ENCODE measurements around the gene COA8.

Gene COA8

GRCh38 chr14:103611215-103611614 is 48.5 kb downstream of the COA8 start:
- ChIA-PET POLR2A (no interaction called here), CTCF (interaction anchor here (1.4 kb wide), 1 partner anchor 17 kb away, joined by 4 read pairs; no protein-coding TSS in a partner anchor)
- H3K4me3 ChIP-seq (ENCODE audit: control insufficient read depth in 1 of 7, extremely low read depth in 1 of 7, insufficient read depth in 4 of 7, low read depth in 2 of 7, low read length in 6 of 7) = no peak overlapping the region
- no peaks in the 10 kb centered on the region for H3K36me3 ChIP-seq (ENCODE audit: control insufficient read depth in 4 of 4, insufficient read depth in 4 of 4, low read length in 3 of 4)
- no peak for DNase-seq
- H3K27ac ChIP-seq (ENCODE audit: insufficient read depth in 1 of 2, low read depth in 1 of 2, low read length in 2 of 2, poor library complexity in 1 of 2, severe bottlenecking in 2 of 2) = no peak overlapping the region
- 100% methylated on average over 1 of the region's 2 CpGs for WGBS (ENCODE audit: insufficient coverage)
- H3K27me3 ChIP-seq (replicated peaks in 2 of 5; ENCODE audit: control insufficient read depth in 4 of 5, insufficient read depth in 5 of 5, low read length in 4 of 5) = peaks cover 0 to 12% (median 0%) of the 10 kb centered on the region in 5 experiments
- peaks cover 0 to 24% (median 23%) of the 10 kb centered on the region in 4 experiments for H3K4me1 ChIP-seq (ENCODE audit: control extremely low read depth in 1 of 4, control insufficient read depth in 4 of 4, insufficient read depth in 4 of 4, low read length in 3 of 4)
- H3K9me3 ChIP-seq (ENCODE audit: control extremely low read depth in 1 of 5, control insufficient read depth in 4 of 5, insufficient read depth in 2 of 5, low read depth in 1 of 5, low read length in 4 of 5) = peaks cover 0 to 7% (median 5%) of the 10 kb centered on the region in 5 experiments

GRCh38 chr14:103613517-103613916 is 50.8 kb downstream of the COA8 start:
- DNase-seq = no peak
- ChIA-PET POLR2A (no interaction called here), CTCF (no interaction called here)
- Histone ChIP-seq H3K27me3 (replicated peaks in 2 of 5; ENCODE audit: control insufficient read depth in 4 of 5, insufficient read depth in 5 of 5, low read length in 4 of 5) (peaks cover 0 to 5% (median 0%) of the 10 kb centered on the region in 5 experiments), H3K27ac (ENCODE audit: insufficient read depth in 1 of 2, low read depth in 1 of 2, low read length in 2 of 2, poor library complexity in 1 of 2, severe bottlenecking in 2 of 2) (no peak overlapping the region), H3K4me1 (ENCODE audit: control extremely low read depth in 1 of 4, control insufficient read depth in 4 of 4, insufficient read depth in 4 of 4, low read length in 3 of 4) (peaks cover 0 to 2% (median 1%) of the 10 kb centered on the region in 4 experiments), H3K36me3 (ENCODE audit: control insufficient read depth in 4 of 4, insufficient read depth in 4 of 4, low read length in 3 of 4) (no peaks in the 10 kb centered on the region), H3K4me3 (ENCODE audit: control insufficient read depth in 1 of 7, extremely low read depth in 1 of 7, insufficient read depth in 4 of 7, low read depth in 2 of 7, low read length in 6 of 7) (no peak overlapping the region), H3K9me3 (ENCODE audit: control extremely low read depth in 1 of 5, control insufficient read depth in 4 of 5, insufficient read depth in 2 of 5, low read depth in 1 of 5, low read length in 4 of 5) (peaks cover 0 to 7% (median 5%) of the 10 kb centered on the region in 5 experiments)
- 80% methylated on average over 3 of the region's 4 CpGs for WGBS (ENCODE audit: insufficient coverage)

GRCh38 chr14:103616635-103617300 is 54.0 kb downstream of the COA8 start:
- CTCF ChIA-PET = interaction anchor here (0.8 kb wide), 1 partner anchor 13 kb away, joined by 3 read pairs; no protein-coding TSS in a partner anchor

GRCh38 chr14:103619057-103619456 is 56.3 kb downstream of the COA8 start:
- Histone ChIP-seq H3K36me3 (ENCODE audit: control insufficient read depth in 4 of 4, insufficient read depth in 4 of 4, low read length in 3 of 4) (no peaks in the 10 kb centered on the region), H3K27ac (ENCODE audit: insufficient read depth in 1 of 2, low read depth in 1 of 2, low read length in 2 of 2, poor library complexity in 1 of 2, severe bottlenecking in 2 of 2) (no peak overlapping the region), H3K27me3 (replicated peaks in 2 of 5; ENCODE audit: control insufficient read depth in 4 of 5, insufficient read depth in 5 of 5, low read length in 4 of 5) (no peaks in the 10 kb centered on the region), H3K9me3 (ENCODE audit: control extremely low read depth in 1 of 5, control insufficient read depth in 4 of 5, insufficient read depth in 2 of 5, low read depth in 1 of 5, low read length in 4 of 5) (no peaks in the 10 kb centered on the region), H3K4me3 (ENCODE audit: control insufficient read depth in 1 of 7, extremely low read depth in 1 of 7, insufficient read depth in 4 of 7, low read depth in 2 of 7, low read length in 6 of 7) (no peak overlapping the region), H3K4me1 (ENCODE audit: control extremely low read depth in 1 of 4, control insufficient read depth in 4 of 4, insufficient read depth in 4 of 4, low read length in 3 of 4) (peaks cover 0 to 6% (median 4%) of the 10 kb centered on the region in 4 experiments)
- ChIA-PET POLR2A (no interaction called here), CTCF (interaction anchor here (0.6 to 1.5 kb wide), 3 partner anchors 10 to 42 kb away, joined by 3 to 5 read pairs (median 4); no protein-coding TSS in a partner anchor)
- 100% methylated on average over 4 of the region's 5 CpGs for WGBS (ENCODE audit: insufficient coverage)
- DNase-seq = no peak

More at GRCh38 chr14:103616635-103617300, 54.0 kb downstream of the COA8 start:
- no peaks in the 10 kb centered on the region for H3K27me3 ChIP-seq (replicated peaks in 2 of 5; ENCODE audit: control insufficient read depth in 4 of 5, insufficient read depth in 5 of 5, low read length in 4 of 5)
- POLR2A ChIA-PET = no interaction called here
- H3K9me3 ChIP-seq (ENCODE audit: control extremely low read depth in 1 of 5, control insufficient read depth in 4 of 5, insufficient read depth in 2 of 5, low read depth in 1 of 5, low read length in 4 of 5) = no peaks in the 10 kb centered on the region
- H3K4me1 ChIP-seq (ENCODE audit: control extremely low read depth in 1 of 4, control insufficient read depth in 4 of 4, insufficient read depth in 4 of 4, low read length in 3 of 4) = no peaks in the 10 kb centered on the region
- no peak overlapping the region for H3K27ac ChIP-seq (ENCODE audit: insufficient read depth in 1 of 2, low read depth in 1 of 2, low read length in 2 of 2, poor library complexity in 1 of 2, severe bottlenecking in 2 of 2)
- no peaks in the 10 kb centered on the region for H3K36me3 ChIP-seq (ENCODE audit: control insufficient read depth in 4 of 4, insufficient read depth in 4 of 4, low read length in 3 of 4)
- WGBS (ENCODE audit: insufficient coverage) = 81% methylated on average over 6 of the region's 17 CpGs
- no peak for DNase-seq
- no peak overlapping the region for H3K4me3 ChIP-seq (ENCODE audit: control insufficient read depth in 1 of 7, extremely low read depth in 1 of 7, insufficient read depth in 4 of 7, low read depth in 2 of 7, low read length in 6 of 7)

GRCh38 chr14:103621860-103622259 is 59.1 kb downstream of the COA8 start:
- peaks cover 0 to 27% (median 19%) of the 10 kb centered on the region in 4 experiments for H3K4me1 ChIP-seq (ENCODE audit: control extremely low read depth in 1 of 4, control insufficient read depth in 4 of 4, insufficient read depth in 4 of 4, low read length in 3 of 4)
- no peak overlapping the region for H3K27ac ChIP-seq (ENCODE audit: insufficient read depth in 1 of 2, low read depth in 1 of 2, low read length in 2 of 2, poor library complexity in 1 of 2, severe bottlenecking in 2 of 2)
- ChIA-PET CTCF (no interaction called here), POLR2A (no interaction called here)
- 86% methylated on average over 3 of the region's 5 CpGs for WGBS (ENCODE audit: insufficient coverage)
- DNase-seq = no peak
- H3K36me3 ChIP-seq (ENCODE audit: control insufficient read depth in 4 of 4, insufficient read depth in 4 of 4, low read length in 3 of 4) = no peaks in the 10 kb centered on the region
- no peaks in the 10 kb centered on the region for H3K27me3 ChIP-seq (replicated peaks in 2 of 5; ENCODE audit: control insufficient read depth in 4 of 5, insufficient read depth in 5 of 5, low read length in 4 of 5)
- no peaks in the 10 kb centered on the region for H3K9me3 ChIP-seq (ENCODE audit: control extremely low read depth in 1 of 5, control insufficient read depth in 4 of 5, insufficient read depth in 2 of 5, low read depth in 1 of 5, low read length in 4 of 5)
- H3K4me3 ChIP-seq (ENCODE audit: control insufficient read depth in 1 of 7, extremely low read depth in 1 of 7, insufficient read depth in 4 of 7, low read depth in 2 of 7, low read length in 6 of 7) = no peak overlapping the region

GRCh38 chr14:103623308-103623707 is 60.5 kb downstream of the COA8 start:
- no peak for DNase-seq
- Histone ChIP-seq H3K36me3 (ENCODE audit: control insufficient read depth in 4 of 4, insufficient read depth in 4 of 4, low read length in 3 of 4) (no peaks in the 10 kb centered on the region), H3K27me3 (replicated peaks in 2 of 5; ENCODE audit: control insufficient read depth in 4 of 5, insufficient read depth in 5 of 5, low read length in 4 of 5) (no peaks in the 10 kb centered on the region), H3K27ac (ENCODE audit: insufficient read depth in 1 of 2, low read depth in 1 of 2, low read length in 2 of 2, poor library complexity in 1 of 2, severe bottlenecking in 2 of 2) (no peak overlapping the region), H3K4me3 (ENCODE audit: control insufficient read depth in 1 of 7, extremely low read depth in 1 of 7, insufficient read depth in 4 of 7, low read depth in 2 of 7, low read length in 6 of 7) (no peak overlapping the region), H3K9me3 (ENCODE audit: control extremely low read depth in 1 of 5, control insufficient read depth in 4 of 5, insufficient read depth in 2 of 5, low read depth in 1 of 5, low read length in 4 of 5) (no peaks in the 10 kb centered on the region), H3K4me1 (ENCODE audit: control extremely low read depth in 1 of 4, control insufficient read depth in 4 of 4, insufficient read depth in 4 of 4, low read length in 3 of 4) (peaks cover 0 to 37% (median 28%) of the 10 kb centered on the region in 4 experiments)
- ChIA-PET CTCF (interaction anchor here (1.0 kb wide), 1 partner anchor 49 kb away, joined by 3 read pairs; no protein-coding TSS in a partner anchor), POLR2A (interaction anchor here (0.6 kb wide), 1 partner anchor 32 kb away, joined by 3 read pairs; no protein-coding TSS in a partner anchor)
- 85% methylated on average over 3 of the region's 4 CpGs for WGBS (ENCODE audit: insufficient coverage)

GRCh38 chr14:103623883-103624482 is 61.2 kb downstream of the COA8 start:
- ChIA-PET POLR2A (interaction anchor here (0.6 kb wide), 1 partner anchor 31 kb away, joined by 3 read pairs; no protein-coding TSS in a partner anchor), CTCF (interaction anchor here (1.0 kb wide), 1 partner anchor 49 kb away, joined by 3 read pairs; no protein-coding TSS in a partner anchor)
- Histone ChIP-seq H3K27ac (ENCODE audit: insufficient read depth in 1 of 2, low read depth in 1 of 2, low read length in 2 of 2, poor library complexity in 1 of 2, severe bottlenecking in 2 of 2) (no peak overlapping the region), H3K27me3 (replicated peaks in 2 of 5; ENCODE audit: control insufficient read depth in 4 of 5, insufficient read depth in 5 of 5, low read length in 4 of 5) (no peaks in the 10 kb centered on the region), H3K36me3 (ENCODE audit: control insufficient read depth in 4 of 4, insufficient read depth in 4 of 4, low read length in 3 of 4) (no peaks in the 10 kb centered on the region), H3K9me3 (ENCODE audit: control extremely low read depth in 1 of 5, control insufficient read depth in 4 of 5, insufficient read depth in 2 of 5, low read depth in 1 of 5, low read length in 4 of 5) (no peaks in the 10 kb centered on the region), H3K4me1 (ENCODE audit: control extremely low read depth in 1 of 4, control insufficient read depth in 4 of 4, insufficient read depth in 4 of 4, low read length in 3 of 4) (peaks cover 0 to 41% (median 31%) of the 10 kb centered on the region in 4 experiments), H3K4me3 (ENCODE audit: control insufficient read depth in 1 of 7, extremely low read depth in 1 of 7, insufficient read depth in 4 of 7, low read depth in 2 of 7, low read length in 6 of 7) (no peak overlapping the region)
- WGBS (ENCODE audit: insufficient coverage) = 70% methylated on average over 10 of the region's 16 CpGs
- peak in 1 of 3 donors; percentile 17 for DNase-seq

Measured in common myeloid progenitor, CD34-positive (primary cell).